NCI-H460 (cell line): ENCODE data around the gene DDX50. TPM values are rescaled to one million over a fixed set of nuclear protein-coding genes. Genes with fewer than 3 reads are reported as not detected.
"Not testable (repeated sequence)": the region's sequence is repeated elsewhere in the genome, so short reads cannot be mapped to it uniquely, and the experiment has no call there.

ENCODE experiments used
- DNase-seq: peaks from one replicate; pipeline ENCODE4 v3.0.0-alpha.2; 2016; ENCODE audit warnings: low read depth; ENCODE audit errors: extremely low read depth
- small RNA-seq, 2 experiments: library from RNA; depleted of rRNA; stranded (forward); fragments of <200 nt; gene quantifications; one replicate each; pipeline ENCODE3, GENCODE V24; 2014
- total RNA-seq: library from RNA; depleted of rRNA; stranded (reverse); fragments of >200 nt; shearing (Covaris generic); gene quantifications from 2 replicates; pipeline ENCODE4 v1.2.3, GENCODE V29; 2014; rRNA removed

DDX50 gene
- total RNA-seq, 1 experiment from 2014 or later, result 48.2 TPM

DNA sequence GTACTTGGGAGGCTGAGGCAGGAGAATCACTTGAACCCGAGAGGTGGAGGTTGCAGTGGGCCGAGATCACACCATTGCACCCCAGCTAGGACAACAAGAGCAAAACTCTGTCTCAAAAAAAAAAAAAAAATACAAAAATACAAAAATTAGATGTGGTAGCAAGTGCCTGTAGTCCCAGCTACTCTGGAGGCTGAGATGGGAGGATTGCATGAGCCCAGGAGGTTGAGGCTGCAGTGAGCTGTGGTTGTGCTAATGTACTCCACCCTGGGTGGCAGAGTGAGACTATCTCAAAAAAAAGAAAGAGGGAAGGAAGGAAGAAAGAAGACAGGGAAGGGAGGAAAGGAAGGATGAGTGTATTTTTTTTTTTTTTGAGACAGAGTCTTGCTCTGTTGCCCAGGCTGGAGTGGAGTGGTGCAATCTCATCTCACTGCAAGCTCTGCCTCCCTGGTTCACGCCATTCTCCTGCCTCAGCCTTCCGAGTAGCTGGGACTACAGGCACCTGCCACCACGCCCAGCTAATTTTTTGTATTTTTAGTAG is 74.9 kb downstream of the DDX50 start:
- not testable (repeated sequence) for DNase-seq

DNA sequence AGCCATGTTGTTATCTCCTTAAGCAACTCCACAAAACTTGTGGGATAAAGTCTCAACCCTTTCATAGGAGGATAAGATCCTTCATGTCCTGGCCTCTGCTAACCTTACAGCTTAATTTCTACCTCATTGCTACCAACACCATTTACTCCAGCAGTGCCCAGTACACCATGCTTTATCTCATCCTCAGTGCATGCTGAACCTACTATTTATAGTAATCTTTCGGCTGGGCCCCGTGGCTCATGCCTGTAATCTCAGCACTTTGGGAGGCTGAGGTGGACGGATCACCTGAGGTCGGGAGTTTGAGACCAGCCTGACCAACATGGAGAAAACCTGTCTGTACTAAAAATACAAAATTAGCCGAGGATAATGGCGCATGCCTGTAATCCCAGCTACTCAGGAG is 78.6 kb downstream of the DDX50 start:
- DNase-seq, result not testable (repeated sequence)

DNA sequence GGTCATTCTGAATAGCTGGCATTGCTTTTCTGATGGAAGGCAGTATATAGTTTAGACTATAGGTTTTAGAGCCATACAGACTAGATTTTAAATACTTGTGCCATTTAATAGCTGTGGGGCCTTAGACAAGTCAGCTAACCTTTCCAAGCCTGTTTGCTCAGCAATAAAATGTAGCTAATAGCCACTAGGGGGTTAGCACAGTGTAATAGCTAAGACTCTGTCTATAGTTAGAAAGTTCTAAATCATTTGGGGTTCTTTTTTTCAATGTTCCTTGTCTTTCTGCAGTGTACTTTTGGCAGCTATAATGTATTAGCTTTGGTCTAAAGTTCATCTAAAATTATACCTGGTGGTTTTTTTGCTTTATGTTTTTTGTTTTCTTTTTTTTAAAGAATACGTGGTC is 80.0 kb downstream of the DDX50 start:
- no peak for DNase-seq

DNA sequence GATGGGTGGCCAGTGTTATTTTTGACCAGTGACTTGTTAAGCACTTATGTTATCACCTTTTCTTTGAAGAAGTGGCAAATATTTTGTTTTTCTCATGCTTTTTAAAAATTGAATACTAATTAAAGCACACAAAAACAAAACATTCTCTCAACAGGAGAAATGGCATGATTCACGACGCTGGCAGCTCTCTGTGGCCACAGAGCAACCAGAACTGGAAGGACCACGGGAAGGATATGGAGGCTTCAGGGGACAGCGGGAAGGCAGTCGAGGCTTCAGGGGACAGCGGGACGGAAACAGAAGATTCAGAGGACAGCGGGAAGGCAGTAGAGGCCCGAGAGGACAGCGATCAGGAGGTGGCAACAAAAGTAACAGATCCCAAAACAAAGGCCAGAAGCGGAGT is 81.3 kb downstream of the DDX50 start:
- DNase-seq, result no peak

DNA sequence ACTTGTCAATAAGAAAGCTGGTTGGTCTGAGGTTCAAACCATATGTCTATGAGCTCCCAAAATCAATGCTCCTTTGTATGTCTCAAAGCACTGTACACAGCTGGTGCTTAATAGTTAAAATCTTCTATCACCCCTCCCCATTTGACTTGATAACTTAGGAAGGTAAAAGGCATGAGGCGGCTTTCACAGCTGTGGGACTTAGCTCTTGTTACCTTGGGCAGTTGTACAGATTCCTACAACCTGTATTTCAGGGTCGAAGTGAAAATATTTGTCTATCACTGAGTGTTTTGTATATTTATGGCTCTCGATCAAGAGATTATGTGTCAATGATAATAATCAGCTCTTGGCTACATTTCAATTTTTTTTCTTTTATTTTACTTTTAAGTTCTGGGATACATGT is 86.5 kb downstream of the DDX50 start:
- no peak for DNase-seq

DNA sequence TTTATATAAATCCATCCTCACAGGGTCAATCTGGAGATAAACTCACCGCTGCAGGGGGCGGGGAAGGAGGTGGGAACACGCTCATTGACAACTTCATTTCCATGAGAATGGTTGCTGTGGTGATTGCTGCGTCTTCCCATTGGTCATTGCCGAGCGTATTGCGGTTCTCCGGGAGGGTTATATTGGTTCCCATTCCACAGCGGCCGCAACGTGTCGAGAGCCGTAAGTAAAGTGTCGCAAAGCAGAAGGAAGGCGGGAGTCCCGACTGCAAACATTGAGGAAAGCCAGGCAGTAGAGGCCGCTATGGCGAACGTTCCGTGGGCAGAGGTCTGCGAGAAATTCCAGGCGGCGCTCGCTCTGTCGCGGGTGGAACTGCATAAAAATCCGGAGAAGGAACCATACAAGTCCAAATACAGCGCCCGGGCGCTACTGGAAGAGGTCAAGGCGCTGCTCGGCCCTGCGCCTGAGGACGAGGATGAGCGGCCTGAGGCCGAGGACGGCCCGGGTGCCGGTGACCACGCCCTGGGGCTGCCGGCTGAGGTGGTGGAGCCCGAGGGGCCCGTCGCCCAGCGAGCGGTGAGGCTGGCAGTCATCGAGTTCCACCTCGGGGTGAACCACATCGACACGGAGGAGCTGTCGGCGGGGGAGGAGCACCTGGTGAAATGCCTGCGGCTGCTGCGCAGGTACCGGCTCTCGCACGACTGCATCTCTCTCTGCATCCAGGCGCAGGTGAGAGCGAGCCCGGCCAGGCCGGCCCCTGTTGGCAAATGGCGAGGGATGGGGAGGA is 87.6 kb downstream of the DDX50 start, which contains the start of gene KIFBP:
Gene KIFBP, plus strand, starts transcription at position 274 of the 787 bp plus-strand sequence. Its CDS starts 30 bp downstream, at position 304.
- peak; percentile 97 for DNase-seq

DNA sequence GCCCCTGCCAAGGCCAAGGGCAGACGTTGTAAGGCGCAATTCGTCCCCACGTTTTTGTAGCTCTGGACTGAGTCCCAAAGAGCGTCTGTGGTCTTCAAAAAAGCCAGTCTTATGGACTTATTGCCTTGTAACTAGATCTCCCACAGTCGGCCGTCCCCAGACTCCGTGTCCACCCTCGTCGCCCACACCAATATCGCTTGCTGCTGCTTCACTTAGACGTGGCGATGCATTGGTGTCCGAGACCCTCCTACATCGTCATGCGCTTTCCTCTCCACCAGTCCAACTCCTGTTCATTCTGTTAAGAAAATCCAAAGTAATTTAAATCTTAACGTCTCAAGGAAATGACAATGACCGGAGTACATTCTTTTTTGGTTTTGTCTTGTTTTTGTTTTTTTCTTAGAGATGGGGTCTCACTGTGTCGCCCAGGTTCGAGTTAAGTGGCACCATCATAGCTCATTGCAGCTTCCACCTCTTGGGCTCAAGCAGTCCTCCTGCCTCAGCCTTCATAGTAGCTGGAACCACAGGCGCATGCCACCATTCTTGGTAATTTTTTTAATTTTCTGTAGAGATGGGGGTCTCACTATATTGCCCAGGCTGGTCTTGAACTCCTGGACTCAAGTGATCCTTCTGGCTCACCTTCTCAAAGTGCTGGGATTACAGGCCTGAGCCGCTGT is 88.3 kb downstream of the DDX50 start:
- no peak for DNase-seq

DNA sequence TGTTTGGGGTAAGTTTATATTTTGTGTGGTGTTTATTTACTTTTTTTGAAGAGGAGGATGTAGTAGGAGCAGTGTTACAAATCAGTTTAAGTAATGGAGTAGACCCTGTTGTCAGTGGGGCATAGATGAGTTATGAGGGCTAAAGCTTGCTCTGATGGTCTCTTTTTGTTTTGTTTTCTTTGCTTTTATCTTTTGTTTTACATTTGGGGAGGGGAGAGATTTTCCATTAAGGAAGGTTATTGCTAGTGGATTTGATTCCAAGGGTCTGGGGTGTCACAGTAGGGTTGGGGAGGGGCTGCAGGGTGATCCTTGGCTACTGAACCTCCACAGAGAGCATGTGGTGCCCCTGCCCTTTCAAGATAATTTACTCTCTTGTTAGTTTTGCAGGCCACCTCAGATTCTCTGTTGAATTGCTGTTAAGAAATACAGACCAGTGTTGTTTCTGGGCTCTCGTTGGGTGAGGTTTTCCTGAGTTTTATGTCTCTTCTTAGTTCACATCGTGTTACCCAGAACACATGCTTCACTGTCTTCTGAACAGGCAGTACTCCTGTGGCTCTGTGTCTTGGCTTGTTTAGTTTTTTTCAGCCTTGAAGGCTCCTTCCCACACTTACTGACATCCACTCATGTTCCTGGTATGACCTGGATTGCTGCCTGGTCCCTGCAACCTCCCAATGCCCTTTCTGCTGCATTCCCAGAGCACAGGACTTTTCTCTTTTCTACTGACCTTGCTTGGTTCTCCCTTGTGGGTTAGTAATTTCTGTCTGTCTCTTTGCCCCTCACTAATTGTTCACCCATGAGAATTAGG is 91.7 kb downstream of the DDX50 start:
- no peak for DNase-seq

Small RNA genes lying within 50 kb of the gene (small RNA-seq; reads per million reads assigned to genes)
- gene RNU6-571P, result 0 reads per million in 2 experiments

Other genes with a start within 250 kb of the DDX50 start
- 82.3 and 93.4 TPM in 2 replicates for gene CCAR1, start 180.1 kb upstream of the DDX50 start, total RNA-seq
- 1.6 and 1.8 TPM in 2 replicates for gene STOX1, start 73.8 kb upstream of the DDX50 start, total RNA-seq
- gene DDX21, start 54.9 kb downstream of the DDX50 start, total RNA-seq, result 266 and 294 TPM in 2 replicates
- gene KIFBP, start 87.5 kb downstream of the DDX50 start, total RNA-seq, result 36.6 and 39.8 TPM in 2 replicates
- gene SRGN, start 186.8 kb downstream of the DDX50 start, total RNA-seq, result 2,302 and 2,452 TPM in 2 replicates
- gene VPS26A, start 222.9 kb downstream of the DDX50 start, total RNA-seq, result 54.2 and 69.1 TPM in 2 replicates